ENCODE data around the gene POLR3E. TPM values are rescaled to one million over a fixed set of nuclear protein-coding genes. Genes with fewer than 3 reads are reported as not detected.
A peak's percentile ranks its signal among the peaks of the same experiment; 100 is the strongest.

POLR3E gene
- total and polyA plus RNA-seq, 2 donors (not counting 1 experiment from before 2014, with no cell fraction given): 97.1 to 98.4 TPM

DNA sequence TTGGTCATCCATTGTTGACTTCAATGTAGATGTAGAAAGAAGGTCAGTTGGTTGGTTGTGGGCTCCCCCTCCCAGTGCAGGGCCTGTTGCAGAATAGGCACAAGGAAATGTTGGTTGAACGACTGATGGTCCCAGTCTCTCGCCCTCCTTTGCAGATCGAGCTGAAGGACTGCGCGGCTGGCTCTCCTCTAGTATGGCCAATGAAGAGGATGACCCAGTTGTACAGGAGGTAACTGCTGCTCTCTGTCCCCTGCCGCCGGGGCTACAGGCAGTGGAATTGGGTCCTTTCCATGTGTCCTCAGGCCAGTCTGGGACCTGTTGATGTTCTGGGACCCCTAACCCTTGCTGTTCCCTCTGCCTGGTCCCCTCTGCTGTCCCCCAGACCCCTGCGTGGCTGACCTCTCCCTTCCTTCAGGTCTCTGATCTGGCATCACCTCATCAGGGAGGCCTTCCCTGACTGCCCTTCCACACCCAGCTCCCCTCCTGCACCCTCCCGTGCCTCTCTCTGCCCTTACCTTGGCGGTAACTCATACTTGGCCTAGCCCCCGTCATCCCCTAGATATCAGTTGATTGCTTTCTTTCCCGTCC lies 5.7 kb downstream of the POLR3E start:
- intact Hi-C loops (cut with micrococcal nuclease): no loop called here
- Histone ChIP-seq H4K20me1 (ENCODE audit: control insufficient read depth, insufficient read depth, low read length, poor library complexity, severe bottlenecking) (peaks cover 82% of the 10 kb centered on the region), H3K4me3 (ENCODE audit: control extremely low read depth in 1 of 5, extremely low read depth in 1 of 5, insufficient read depth in 1 of 5, low read depth in 2 of 5, low read length in 4 of 5) (no peak overlapping the region), H3K9ac (ENCODE audit: low read length) (no peak overlapping the region), H3K36me3 (replicated peaks in 1 of 2; ENCODE audit: control extremely low read depth in 1 of 2, control insufficient read depth in 1 of 2, extremely low read depth in 1 of 2, insufficient read depth in 2 of 2, low read length in 1 of 2) (peaks cover 11 to 60% of the 10 kb centered on the region in 2 experiments), H2AFZ (ENCODE audit: insufficient read depth, low read depth, low read length, poor library complexity, severe bottlenecking) (no peak overlapping the region), H3K4me2 (replicated peaks; ENCODE audit: low read depth, low read length, poor library complexity, severe bottlenecking) (no peak overlapping the region), H3K79me2 (ENCODE audit: control insufficient read depth, insufficient read depth, low read length) (peaks cover 68% of the 10 kb centered on the region), H3K27me3 (replicated peaks in 1 of 4; ENCODE audit: control extremely low read depth in 1 of 4, control insufficient read depth in 3 of 4, insufficient read depth in 4 of 4, low read length in 3 of 4) (no peaks in the 10 kb centered on the region), H3K27ac (ENCODE audit: low read length in 2 of 2) (no peak overlapping the region), H3K9me3 (ENCODE audit: control extremely low read depth in 1 of 3, control insufficient read depth in 2 of 3, insufficient read depth in 1 of 3, low read length in 2 of 3) (no peaks in the 10 kb centered on the region), H3K4me1 (ENCODE audit: control insufficient read depth in 2 of 2, insufficient read depth in 2 of 2, low read length in 2 of 2) (peaks cover 13 to 23% of the 10 kb centered on the region in 2 donors)
- ChIA-PET CTCF (no interaction called here), POLR2A (no interaction called here)
- Mint-ChIP-seq H3K27ac (no peak overlapping the region), H3K9me3 (ENCODE audit: insufficient read depth) (no peaks in the 10 kb centered on the region), H3K4me3 (no peak overlapping the region), H3K27me3 (no peaks in the 10 kb centered on the region), H3K4me1 (peaks cover 32% of the 10 kb centered on the region)
- peak; percentile 13 for DNase-seq
- 98% methylated on average over 10 of the region's 12 CpGs for WGBS (ENCODE audit: insufficient coverage)
- TF ChIP-seq, protein P1, sequence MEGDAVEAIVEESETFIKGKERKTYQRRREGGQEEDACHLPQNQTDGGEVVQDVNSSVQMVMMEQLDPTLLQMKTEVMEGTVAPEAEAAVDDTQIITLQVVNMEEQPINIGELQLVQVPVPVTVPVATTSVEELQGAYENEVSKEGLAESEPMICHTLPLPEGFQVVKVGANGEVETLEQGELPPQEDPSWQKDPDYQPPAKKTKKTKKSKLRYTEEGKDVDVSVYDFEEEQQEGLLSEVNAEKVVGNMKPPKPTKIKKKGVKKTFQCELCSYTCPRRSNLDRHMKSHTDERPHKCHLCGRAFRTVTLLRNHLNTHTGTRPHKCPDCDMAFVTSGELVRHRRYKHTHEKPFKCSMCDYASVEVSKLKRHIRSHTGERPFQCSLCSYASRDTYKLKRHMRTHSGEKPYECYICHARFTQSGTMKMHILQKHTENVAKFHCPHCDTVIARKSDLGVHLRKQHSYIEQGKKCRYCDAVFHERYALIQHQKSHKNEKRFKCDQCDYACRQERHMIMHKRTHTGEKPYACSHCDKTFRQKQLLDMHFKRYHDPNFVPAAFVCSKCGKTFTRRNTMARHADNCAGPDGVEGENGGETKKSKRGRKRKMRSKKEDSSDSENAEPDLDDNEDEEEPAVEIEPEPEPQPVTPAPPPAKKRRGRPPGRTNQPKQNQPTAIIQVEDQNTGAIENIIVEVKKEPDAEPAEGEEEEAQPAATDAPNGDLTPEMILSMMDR (IDR thresholded peaks at IDR 0.05): no peak
- TF ChIP-seq EZH2 (IDR thresholded peaks at IDR 0.05; ENCODE audit: borderline replicate concordance, insufficient read depth, low read depth, low read length, poor library complexity, severe bottlenecking): no peak
- ATAC-seq (ENCODE audit: low read depth): no peak

DNA sequence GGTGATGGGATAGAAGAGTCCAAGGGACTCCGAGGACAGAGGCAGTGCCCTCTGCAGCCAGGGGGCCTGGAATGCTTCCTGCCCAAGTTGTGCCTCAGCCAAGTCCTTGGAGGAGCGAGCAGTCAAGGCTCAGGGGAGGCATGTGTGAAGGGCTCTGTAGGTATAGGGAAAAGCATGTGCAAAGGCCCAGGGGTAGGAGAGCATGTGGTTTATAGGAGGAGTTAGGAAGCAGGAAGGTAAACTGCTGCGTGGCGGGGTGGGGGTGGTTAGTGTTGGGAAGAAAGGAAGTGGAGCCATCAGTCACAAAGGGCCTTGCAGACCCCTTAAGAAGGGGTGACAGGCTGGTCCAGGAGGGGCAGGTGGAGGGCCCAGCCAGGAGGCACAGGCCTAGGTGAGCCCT lies 7.2 kb downstream of the POLR3E start:
- Histone ChIP-seq H3K4me2 (replicated peaks; ENCODE audit: low read depth, low read length, poor library complexity, severe bottlenecking) (no peak overlapping the region), H3K9me3 (ENCODE audit: control extremely low read depth in 1 of 3, control insufficient read depth in 2 of 3, insufficient read depth in 1 of 3, low read length in 2 of 3) (no peaks in the 10 kb centered on the region), H2AFZ (ENCODE audit: insufficient read depth, low read depth, low read length, poor library complexity, severe bottlenecking) (no peak overlapping the region), H4K20me1 (ENCODE audit: control insufficient read depth, insufficient read depth, low read length, poor library complexity, severe bottlenecking) (peaks cover 80% of the 10 kb centered on the region), H3K27ac (ENCODE audit: low read length in 2 of 2) (no peak overlapping the region), H3K4me1 (ENCODE audit: control insufficient read depth in 2 of 2, insufficient read depth in 2 of 2, low read length in 2 of 2) (peaks cover 7 to 10% of the 10 kb centered on the region in 2 donors), H3K27me3 (replicated peaks in 1 of 4; ENCODE audit: control extremely low read depth in 1 of 4, control insufficient read depth in 3 of 4, insufficient read depth in 4 of 4, low read length in 3 of 4) (no peaks in the 10 kb centered on the region), H3K79me2 (ENCODE audit: control insufficient read depth, insufficient read depth, low read length) (peaks cover 61% of the 10 kb centered on the region), H3K4me3 (ENCODE audit: control extremely low read depth in 1 of 5, extremely low read depth in 1 of 5, insufficient read depth in 1 of 5, low read depth in 2 of 5, low read length in 4 of 5) (no peak overlapping the region), H3K9ac (ENCODE audit: low read length) (no peak overlapping the region), H3K36me3 (replicated peaks in 1 of 2; ENCODE audit: control extremely low read depth in 1 of 2, control insufficient read depth in 1 of 2, extremely low read depth in 1 of 2, insufficient read depth in 2 of 2, low read length in 1 of 2) (peaks cover 12 to 75% of the 10 kb centered on the region in 2 experiments)
- CTCF ChIA-PET: no interaction called here
- POLR2A ChIA-PET: no interaction called here
- Mint-ChIP-seq H3K4me1 (peaks cover 19% of the 10 kb centered on the region), H3K4me3 (no peak overlapping the region), H3K27me3 (no peaks in the 10 kb centered on the region), H3K27ac (no peak overlapping the region), H3K9me3 (ENCODE audit: insufficient read depth) (no peaks in the 10 kb centered on the region)
- intact Hi-C loops (cut with micrococcal nuclease): no loop called here
- TF ChIP-seq EZH2 (IDR thresholded peaks at IDR 0.05; ENCODE audit: borderline replicate concordance, insufficient read depth, low read depth, low read length, poor library complexity, severe bottlenecking): no peak
- TF ChIP-seq, protein P1 (IDR thresholded peaks at IDR 0.05): no peak
- ATAC-seq (ENCODE audit: low read depth) (no peak), DNase-seq (no peak)
- WGBS (ENCODE audit: insufficient coverage): 97% methylated on average over 4 of the region's 4 CpGs

All from B cell (primary cell).